GM21360 (cell line): ENCODE results near the gene PCED1A.

ENCODE experiments used
- ATAC-seq: cut with Tn5 transposase; IDR thresholded peaks from one replicate; pipeline ENCODE4 v1.9.1; 2021; ENCODE audit warnings: mild to moderate bottlenecking, moderate library complexity; ENCODE audit not compliant: unreplicated experiment

PCED1A gene

DNA sequence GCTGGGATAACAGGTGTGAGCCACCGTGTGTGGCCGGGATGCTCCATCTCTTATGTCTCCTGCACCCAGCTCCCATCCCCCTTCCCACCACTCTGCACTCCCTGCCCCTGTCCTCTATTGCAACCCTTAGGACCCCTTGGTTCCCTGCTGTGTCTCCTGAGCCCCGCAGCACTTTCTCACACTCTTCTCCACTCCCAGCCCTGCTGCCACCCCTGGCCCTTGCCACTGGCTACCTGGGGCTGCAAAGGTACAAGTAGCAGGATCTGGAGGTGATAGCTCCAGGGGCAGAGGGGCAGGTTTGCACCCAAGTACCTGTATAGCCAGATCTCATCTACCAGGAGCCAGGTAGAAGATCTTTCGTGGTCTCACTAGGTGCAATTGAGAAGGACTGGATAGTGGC lies 33.4 kb downstream of the PCED1A start:
- ATAC-seq = no peak

DNA sequence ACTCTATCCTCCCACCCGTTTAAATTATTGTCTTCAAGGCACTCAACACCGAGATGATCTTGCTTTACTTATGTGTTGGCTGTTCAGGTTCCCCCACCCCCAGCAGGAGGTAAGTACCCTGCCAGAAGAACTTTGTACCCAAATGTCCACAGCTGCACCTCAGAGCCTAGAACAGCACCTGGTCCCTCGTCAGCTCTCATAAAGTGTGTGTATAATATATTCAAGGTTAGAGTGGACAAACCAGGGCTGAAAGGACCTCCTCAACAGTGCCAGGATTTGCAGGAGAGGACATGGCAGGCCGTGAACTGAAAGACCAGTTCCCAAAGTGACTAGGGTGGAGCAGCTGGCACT lies 34.1 kb downstream of the PCED1A start:
- no peak for ATAC-seq

DNA sequence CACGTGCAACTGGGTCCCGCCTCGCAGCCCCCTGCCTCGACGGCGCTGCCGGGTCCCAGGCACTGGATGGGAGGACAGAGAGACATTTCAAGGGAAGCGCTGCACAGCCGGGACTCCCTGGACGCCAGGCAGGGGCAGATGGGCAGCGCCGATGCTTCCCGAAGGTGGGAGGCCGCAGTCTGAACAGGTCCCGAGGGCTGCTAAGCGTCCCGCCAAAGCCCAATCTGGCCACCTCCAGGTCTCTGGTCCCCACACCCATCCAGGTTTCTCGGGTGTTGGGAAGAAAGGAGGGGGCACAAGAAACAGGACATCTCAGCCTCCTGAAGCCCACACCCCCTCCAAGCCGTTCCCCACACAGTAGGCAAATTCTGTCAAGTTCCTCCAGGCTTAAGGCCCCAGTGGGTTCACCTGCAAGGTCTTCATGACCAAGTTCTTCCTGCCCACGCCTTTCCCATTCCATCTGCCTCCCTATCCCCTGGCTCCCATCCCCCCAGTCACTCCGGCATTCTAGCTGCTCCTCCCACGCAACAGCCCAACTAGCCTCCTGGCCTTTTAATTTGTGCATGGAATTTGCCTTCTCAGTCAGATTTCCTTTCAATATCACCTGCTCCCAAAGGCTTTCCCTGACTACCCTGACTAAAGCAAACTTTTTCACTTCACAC lies 34.6 kb downstream of the PCED1A start:
- ATAC-seq = no peak

DNA sequence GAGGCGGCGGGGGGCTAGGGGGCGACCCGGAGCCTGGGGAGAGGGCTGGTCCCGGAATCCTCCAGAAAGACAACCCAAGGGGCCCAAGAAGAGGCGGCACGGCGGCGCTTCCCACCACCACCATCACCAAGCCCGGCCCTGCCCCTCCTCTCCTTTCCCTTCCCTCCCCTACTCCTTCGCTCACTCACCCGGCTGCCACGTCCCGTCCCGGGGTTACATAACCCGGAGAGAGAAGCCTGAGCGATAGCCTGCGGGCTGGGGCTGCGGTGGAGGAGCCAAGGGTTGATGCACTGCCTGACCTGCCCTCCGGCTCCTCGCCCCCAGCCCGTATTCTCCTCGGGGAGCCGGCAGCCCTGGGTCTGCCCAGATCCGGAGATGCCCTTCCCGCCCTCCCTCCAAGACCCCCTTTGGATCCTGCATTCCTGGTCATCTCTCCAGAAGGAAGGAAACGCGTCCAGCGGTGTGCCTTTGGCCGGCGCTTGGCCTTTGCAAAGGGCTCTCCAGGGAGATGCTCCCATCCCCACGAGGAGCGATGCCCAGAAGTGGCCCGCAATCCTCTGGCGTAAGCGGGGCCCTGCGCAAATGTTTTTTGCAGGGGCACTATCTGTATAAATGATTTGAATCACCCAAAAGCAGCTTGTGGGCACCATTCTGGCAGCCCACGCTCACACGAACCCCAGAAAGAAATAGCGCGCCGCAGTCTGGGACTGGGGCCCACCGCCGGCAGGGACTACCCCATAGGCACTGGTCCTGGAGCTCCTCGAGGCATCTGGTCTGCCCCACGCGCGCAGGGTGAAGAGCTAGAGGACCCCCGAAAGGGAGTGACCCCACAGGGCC lies 35.4 kb downstream of the PCED1A start:
- ATAC-seq = no peak

DNA sequence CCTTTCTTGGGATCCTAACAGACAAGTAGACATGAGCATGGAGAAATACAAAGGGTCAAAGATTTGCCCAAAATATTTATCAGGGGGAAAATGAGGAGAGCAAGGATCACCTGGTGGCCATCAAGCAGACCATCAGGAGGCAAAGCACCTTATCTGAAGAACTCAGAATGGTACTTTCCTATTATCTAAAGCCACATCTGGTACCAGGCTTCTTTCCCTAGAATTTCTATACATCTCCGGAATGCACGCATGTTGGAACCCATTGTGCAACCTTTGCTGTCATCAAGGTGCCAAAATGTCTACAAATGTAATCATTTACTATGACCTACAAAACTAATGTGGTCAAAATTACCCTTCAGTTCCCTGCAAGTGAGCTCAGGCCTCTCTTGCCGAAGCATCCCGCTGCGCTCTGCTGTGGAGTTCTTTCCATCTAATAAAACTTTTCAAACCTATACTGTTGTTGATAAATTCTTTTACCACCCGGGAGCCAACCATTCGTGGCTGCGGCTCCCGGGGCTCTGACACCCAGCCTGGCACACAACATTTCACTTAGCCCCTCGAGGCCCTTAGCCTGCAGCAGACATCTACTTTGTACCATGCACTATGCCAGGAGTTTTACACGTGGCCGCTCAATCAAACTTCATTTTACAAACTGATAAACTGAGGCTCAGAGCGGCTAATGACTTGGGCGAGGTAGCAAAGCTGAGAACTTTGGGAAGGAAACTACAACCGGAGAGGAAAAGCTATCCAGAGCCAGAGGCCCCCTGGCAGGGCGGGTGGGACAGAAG lies 36.2 kb downstream of the PCED1A start:
- ATAC-seq = no peak

DNA sequence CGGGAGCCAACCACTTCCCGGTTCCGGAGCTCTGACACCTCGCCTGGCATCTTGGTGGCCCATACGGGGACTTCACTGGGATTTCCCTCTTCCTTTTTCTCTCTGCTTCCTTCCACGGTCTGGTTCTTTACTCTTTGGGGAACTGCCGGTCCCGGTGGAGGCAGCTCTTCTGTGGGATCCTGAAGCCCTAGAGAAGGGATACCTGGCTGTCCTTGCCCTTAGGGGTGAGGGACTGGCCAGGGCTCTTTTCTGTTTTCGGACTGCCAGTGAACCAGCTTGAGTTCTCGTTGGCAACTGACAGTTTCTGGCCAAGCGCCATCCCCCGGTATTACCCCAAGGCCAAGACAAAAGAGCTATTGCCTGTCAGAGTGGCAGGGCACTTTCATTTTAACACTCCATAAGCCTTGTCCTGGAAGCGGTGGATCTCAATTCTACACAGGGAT lies 39.1 kb downstream of the PCED1A start:
- no peak for ATAC-seq

DNA sequence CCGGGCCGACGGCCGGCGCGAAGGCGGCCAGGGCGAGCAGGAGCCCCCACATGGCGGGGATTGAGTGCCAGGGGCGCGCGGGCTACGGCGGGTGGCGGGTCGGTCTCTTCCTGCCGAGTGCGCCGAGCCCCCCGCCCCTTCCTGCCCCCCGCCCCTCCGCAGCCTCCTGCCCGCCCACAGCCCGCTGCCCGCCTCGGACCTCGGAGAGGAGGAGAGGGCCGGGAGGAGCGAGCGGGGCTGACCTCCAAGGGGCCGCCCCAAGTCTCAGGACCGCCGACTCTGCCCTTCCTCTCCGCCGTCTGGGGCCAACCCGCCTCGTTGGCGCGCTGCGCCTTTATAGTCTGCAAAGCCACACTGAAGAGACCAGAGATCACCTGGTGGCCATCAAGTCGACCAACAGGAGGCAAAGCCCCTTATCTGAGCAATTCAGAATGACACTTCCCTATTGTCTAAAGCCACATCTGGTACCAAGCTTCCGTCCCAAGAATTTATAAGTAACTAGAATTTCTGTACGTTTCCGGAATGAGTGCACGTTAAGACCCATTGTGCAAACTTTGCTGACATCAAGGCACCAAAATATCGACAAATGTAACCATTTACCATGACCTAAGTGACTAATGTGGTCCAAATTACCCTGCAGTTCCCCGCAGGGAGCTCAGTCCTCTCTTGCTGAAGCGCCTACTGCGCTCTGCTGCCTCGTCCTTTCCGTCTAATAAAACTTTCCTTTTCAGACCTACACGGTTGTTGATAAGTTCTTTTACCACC lies 39.8 kb downstream of the PCED1A start, which contains the start of gene CPXM1:
Gene CPXM1, minus strand, starts transcription at position 107 of the 765 bp plus-strand sequence. Its CDS starts 55 bp downstream, at position 52.
- ATAC-seq = no peak

DNA sequence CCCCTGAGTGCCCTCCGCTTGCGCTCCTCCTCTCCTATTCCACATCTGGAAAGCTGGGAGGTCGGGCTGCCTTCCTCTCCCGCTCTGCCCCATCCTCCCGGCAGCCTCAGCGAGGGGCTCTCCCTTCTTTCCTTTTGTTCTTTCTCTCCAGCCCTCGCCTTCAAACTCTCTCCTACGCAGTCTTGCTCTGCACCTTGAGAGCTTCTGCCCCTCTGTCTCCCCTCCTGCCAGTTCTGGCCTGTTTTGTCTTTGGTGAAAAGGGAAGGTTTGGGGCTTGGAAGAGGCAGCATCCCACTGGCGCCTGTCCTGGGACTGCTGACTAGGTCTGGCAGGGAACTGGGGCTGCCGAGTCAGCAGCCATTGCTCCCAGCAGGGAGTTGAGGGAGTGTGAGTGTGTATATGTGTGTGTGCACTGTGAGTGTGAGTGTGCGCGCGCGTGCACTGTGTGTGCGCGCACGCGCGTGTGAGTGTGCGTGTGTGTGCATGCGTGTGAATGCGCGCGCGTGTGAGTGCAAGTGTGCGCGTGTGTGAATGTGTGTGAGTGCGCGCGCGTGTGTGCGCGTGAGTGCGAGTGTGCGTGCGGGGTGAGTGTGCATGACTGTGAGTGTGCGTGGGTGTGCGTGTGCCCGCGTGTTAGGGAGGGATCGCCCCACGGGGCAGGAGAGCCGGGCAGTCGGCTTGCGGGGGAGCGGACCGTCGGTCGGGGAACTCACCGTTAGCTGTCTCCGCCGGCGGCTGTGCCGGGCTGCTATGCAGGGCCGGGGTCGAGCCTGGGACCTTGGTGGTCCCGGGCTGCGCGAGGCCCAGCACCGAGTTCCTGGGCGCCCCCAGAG lies 40.6 kb downstream of the PCED1A start:
- no peak for ATAC-seq

DNA sequence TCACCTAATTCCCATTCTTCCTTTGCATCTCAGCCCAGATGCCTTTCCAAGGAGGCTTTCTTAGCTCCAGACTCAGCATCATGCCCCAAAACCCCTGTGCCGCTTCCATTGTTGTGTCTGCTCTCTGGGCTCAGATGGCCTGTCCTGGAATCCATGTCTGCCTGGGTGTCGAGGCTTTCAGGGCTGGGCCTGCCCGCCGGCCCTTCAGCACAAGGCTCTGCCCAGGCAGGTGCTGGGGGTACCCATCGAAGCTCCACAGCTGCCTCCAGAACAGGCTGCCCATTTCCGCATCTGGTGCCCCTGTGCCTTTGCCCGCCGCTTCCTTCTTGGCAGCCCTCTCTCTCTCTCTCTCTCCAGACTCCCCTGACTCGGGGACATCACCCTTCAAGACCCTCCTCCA lies 41.2 kb downstream of the PCED1A start:
- no peak for ATAC-seq

DNA sequence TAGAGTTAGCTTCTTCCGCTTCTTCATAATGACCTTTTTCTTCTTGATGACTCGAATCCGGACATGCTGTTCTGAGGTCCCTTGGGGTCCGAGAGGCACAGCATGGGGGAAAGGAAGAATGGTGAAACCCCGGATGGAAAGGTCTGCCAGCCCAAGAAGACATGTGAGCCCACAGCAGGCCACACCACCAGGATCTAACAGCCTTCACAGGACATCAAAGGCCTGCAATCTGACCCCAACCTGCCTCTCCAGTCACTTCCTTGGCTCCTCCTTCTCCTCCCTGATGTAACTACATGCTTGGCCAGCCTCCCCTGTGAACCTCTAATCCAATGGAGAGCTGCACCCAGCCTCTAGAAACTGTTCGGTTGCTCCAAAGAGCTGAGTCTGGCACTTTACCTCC lies 41.6 kb downstream of the PCED1A start:
- ATAC-seq = no peak

DNA sequence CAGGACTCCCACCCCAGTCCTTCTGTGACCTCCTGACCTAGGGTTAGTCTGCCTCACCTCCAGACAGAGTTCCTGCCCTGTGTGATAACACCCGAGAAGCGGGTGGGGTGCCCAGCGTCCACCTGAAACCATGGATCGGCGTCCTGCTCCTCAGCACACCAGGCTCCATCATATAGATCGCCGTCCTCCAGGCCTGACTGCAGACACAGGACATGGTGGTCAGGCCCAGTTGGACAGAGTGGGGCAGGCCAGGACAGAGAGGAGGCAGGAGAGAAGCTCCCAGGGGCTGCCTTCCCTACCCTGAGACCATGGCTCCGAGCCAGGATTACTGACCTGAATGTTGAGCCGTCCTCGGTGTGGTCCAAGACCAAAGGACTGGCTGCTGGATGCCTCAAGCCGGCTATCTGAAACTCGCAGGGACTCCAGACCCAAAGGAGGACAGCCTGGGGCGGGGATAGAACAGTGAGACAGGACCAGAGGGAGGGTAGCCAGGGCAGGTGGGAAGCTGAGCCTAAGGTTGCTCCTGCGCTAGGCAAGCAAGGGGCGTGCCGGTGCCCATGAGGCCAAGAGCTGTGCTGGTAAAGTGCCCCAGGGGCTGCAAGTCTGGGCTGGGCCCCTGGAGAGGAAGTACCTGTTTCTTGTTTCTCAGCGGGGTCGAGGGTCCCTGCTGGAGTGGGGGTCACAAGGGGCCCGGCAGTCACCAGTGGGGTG lies 42.2 kb downstream of the PCED1A start:
- ATAC-seq = no peak

DNA sequence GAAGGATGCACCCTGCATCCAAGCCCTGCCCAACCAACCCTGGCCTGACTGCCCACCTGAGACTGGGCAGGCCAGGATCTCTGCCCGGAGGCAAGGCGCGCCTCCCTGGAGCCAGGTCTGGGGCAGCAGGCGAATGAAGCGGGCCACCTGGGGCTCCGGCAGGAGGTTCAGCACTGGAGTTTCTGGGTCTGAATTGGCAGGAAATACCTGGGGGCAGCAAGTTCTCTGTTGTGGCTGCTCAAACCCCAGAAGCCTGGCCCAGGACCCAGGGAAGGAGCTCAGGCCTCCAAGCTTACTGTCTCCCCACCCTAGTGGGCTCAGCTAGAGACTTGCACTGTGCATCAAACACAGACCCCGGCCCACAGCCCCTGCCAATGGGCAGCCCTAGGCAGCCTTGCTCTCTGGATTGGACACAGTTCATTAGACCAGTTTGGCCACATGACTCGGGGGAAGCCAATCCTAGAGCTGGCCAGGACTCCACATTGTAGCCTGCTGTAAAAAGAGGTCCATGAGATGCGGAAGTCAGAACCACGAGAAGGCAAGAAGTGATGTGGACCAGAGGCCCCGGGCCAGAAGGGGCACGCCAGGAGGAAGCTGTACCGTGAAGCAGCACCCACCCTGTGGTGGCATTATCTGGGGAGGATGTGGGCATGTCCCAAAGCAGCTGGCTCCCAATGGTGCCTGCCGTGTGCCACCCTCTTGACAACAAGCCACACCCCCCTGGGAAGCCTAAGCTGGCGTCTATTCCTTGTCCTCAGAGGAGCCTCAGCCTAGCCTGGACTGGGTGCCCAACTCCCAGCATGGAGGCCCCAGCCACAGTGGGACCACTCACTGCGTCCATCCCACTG lies 43.1 kb downstream of the PCED1A start:
- no peak for ATAC-seq

DNA sequence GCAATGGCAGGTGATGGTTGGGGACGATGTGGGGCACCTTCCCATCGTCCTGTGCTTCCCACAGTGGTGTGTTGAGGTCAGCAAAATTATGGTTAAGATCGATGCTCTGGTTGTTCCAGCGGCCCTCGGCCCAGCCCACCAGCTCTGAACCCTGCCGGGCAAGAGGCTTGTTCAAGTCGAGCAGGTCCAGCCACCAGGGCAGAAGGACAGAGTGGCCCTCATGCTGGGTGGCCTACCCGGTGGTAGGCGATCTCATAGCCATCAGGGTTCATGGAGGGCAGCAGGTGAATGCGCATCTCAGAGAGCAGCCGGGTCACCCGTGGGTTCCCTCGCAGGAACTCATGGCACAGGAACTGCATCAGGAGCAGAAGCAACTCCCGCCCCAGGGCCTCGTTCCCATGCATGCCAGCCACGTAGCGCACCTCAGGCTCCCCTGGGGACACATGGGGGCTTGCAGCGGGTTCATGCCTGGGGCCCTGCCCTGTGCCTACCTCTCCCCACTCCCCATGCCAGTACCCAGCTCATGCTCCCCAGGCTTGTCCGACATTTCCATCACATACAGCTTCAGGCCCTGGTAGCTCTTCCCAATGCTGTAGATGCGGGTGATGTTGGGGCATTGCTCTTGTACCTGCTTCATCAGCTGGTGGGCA lies 44.3 kb downstream of the PCED1A start:
- no peak for ATAC-seq

DNA sequence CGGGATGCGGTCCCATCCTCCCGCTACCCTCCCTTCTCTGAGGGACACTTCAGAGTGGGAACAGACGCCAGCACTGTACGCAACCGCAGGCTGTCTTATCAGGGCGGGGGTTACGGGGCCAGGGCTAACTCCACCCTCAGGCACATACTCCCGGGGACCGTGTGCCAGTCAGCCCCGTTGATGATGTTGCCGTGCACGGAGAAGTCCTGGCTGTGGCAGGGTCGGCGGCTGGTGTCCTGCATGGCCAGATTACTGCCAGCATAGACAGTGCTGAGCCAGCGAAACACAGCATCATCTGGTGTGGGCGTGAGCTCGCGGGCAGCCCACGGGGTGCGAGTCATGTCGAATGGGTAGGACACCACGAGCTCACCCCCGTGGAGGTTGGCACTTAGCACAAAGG lies 45.0 kb downstream of the PCED1A start:
- no peak for ATAC-seq

DNA sequence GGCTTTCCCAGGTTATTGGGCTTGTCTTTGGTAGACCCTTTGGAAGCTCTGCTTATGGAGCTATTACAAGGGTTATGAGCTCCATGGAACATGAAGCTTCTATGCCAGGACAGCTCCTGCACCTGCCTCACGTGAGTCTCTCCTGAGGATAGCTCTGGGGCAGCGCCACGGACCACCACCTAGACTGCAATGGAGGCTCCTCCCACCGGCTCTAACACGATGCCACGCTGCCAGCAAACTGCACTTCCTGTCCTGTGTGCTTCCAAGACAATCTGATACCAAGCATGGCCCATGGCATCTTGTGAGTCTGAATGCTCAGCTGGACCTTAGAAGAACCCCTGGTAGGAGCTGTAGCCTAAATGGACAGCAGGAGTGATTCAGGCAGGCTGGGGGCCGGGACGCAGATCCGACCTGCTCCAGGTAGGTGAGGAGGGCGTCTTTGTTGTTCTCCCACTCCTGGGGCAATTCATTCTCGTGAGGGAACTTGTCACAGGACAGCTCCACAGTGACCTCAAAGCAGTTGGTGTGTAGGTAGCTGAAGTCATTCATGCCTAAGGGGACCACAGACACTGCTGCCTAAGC lies 45.5 kb downstream of the PCED1A start:
- no peak for ATAC-seq

DNA sequence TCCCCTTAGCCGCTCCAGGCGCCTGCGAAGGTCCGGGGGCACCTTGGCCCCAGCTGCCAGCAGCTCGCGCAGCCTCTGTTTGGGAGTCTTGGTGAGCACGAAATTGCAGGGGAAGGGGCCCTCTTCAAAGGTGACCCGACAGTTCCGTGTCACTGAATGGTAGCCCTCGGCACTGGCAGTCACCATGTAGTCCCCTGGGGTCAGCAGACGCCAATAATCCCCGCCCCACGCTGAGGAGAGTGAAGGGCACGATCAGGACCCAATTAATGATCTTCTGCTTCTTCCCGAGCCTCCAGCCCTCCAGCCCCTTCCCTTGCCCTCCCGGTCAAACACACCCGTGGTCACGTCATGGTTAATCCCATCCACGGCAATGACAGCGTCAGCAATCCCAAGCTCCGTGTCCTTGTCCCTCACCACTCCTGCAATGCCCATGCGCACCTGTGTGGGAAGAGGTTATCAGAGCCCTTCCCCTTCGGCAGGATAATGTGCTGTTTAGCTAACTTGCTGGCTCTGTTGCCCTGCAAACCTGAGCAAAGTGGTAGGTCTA lies 46.2 kb downstream of the PCED1A start:
- ATAC-seq = no peak

DNA sequence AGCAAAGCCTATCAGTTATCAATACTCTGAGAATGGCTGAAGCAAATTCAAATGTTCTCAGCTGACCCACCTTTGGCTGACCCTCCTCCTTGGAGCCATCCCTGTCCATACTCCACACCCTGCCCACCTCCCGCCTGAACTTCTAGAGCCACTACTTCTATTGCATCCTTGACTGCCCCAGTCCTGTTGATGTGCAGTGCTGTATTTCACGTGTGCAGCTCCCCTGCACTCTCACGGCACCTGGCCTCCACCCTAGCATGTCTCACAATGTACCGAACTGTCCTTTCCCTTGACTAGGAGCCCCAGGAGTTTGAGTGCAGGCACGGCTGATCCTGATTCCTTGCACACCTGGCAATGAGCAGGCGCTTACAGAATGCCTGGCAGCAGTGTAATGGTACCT lies 47.0 kb downstream of the PCED1A start:
- no peak for ATAC-seq
